ENCODE measurements around the gene UAP1L1. TPM values are rescaled to one million over a fixed set of nuclear protein-coding genes. Genes with fewer than 3 reads are reported as not detected.

Gene UAP1L1
- total and polyA plus RNA-seq, 9 of the 15 experiments (the other 6 are each of a cell fraction or from before 2014, with no cell fraction given): 0.20 to 8.6 (median 3.7) TPM

DNA sequence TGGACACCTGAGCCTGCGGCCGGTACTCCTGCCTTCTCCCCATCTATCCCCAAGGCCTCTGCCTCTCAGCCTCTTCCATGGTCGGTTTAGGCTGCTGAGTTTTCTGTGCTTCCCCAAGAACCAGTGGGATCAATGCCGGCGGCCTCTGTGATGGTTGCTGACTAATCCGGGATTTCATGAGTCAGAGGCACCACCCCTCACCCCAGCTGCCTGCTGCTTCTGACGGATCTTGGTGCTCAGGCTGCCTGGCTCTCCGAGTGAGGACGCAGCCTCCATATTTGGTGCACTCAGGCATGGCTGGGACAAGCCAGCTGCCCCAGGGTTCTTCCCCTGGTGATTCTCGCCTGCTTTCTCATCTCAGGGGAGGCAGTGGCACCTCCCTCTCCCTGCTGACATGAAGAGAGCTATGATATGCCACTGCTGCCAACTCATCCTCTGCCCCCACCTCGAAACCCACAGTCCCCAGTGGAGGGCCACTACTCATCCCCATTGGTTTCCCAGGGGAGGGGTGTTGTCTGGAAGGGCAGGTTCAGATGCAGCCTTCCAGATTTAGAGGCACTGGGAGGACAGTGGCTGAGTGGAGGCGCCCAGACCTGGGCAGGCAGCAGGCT lies 6.2 kb downstream of the UAP1L1 start (continued):
- TF ChIP-seq NCOA4 (IDR thresholded peaks at IDR 0.05; ENCODE audit: partially characterized antibody): no peak
- TF ChIP-seq MXI1 (IDR thresholded peaks at IDR 0.05; ENCODE audit: low read depth, low read length): no peak
- TF ChIP-seq SMAD4 (CRISPR knock-in tag; conservative IDR thresholded peaks at IDR 0.05): no peak
- no peak for TF ChIP-seq TOE1 (IDR thresholded peaks at IDR 0.05; ENCODE audit: borderline replicate concordance)
- TF ChIP-seq TOE1 (CRISPR knock-in tag; IDR thresholded peaks at IDR 0.05; ENCODE audit: borderline replicate concordance, low read depth): no peak
- TF ChIP-seq HDGF (IDR thresholded peaks at IDR 0.05): no peak
- no peak for TF ChIP-seq CSDE1 (IDR thresholded peaks at IDR 0.05)
- TF ChIP-seq TRIM24 (IDR thresholded peaks at IDR 0.05): 0 out of 4 replicates have a peak, but pooled peaks of 1 of the 2 experiments have one; percentile 17
- no peak for TF ChIP-seq ZC3H4 (CRISPR knock-in tag; IDR thresholded peaks at IDR 0.05; ENCODE audit: borderline replicate concordance)
- TF ChIP-seq RBFOX2 (IDR thresholded peaks at IDR 0.05; ENCODE audit: low read depth, low read length): peak; percentile 45; the same call in 1 of the 2 replicates
- TF ChIP-seq NCOA2 (IDR thresholded peaks at IDR 0.05; ENCODE audit: partially characterized antibody in 2 of 2): no peak
- no peak for TF ChIP-seq KAT7 (CRISPR knock-in tag; IDR thresholded peaks at IDR 0.05; ENCODE audit: borderline replicate concordance)
- TF ChIP-seq NR2F6 (CRISPR knock-in tag; IDR thresholded peaks at IDR 0.05): no peak
- TF ChIP-seq PTTG1 (tag; IDR thresholded peaks at IDR 0.05; ENCODE audit: low read depth): no peak
- TF ChIP-seq RCOR1 (IDR thresholded peaks at IDR 0.05; ENCODE audit: borderline replicate concordance in 1 of 2, low read depth in 2 of 2, low read length in 2 of 2): peak in 1 of 2 experiments; percentile 49; a peak in 2 of 4 replicates
- TF ChIP-seq HDAC1 (IDR thresholded peaks at IDR 0.05): peak in 1 of 2 experiments; percentile 30; a peak in 1 of 4 replicates
- no peak for TF ChIP-seq ZNF431 (CRISPR knock-in tag; IDR thresholded peaks at IDR 0.05)
- TF ChIP-seq SNRNP70 (optimal IDR thresholded peaks at IDR 0.05; ENCODE audit: low read depth, low read length): no peak
- TF ChIP-seq KLF10 (CRISPR knock-in tag; IDR thresholded peaks at IDR 0.05): no peak
- no peak for TF ChIP-seq EGR1 (conservative IDR thresholded peaks at IDR 0.05)
- TF ChIP-seq, protein P1, sequence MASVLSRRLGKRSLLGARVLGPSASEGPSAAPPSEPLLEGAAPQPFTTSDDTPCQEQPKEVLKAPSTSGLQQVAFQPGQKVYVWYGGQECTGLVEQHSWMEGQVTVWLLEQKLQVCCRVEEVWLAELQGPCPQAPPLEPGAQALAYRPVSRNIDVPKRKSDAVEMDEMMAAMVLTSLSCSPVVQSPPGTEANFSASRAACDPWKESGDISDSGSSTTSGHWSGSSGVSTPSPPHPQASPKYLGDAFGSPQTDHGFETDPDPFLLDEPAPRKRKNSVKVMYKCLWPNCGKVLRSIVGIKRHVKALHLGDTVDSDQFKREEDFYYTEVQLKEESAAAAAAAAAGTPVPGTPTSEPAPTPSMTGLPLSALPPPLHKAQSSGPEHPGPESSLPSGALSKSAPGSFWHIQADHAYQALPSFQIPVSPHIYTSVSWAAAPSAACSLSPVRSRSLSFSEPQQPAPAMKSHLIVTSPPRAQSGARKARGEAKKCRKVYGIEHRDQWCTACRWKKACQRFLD (CRISPR knock-in tag; IDR thresholded peaks at IDR 0.05): no peak
- 0 out of 2 replicates have a peak, but pooled peaks have one; percentile 29 for TF ChIP-seq MAFF (IDR thresholded peaks at IDR 0.05; ENCODE audit: low read length)
- TF ChIP-seq SMARCE1 (IDR thresholded peaks at IDR 0.05): peak; percentile 60; the same call in 1 of the 2 replicates
- 0 out of 2 replicates have a peak, but pooled peaks have one; percentile 37 for TF ChIP-seq EHMT2 (IDR thresholded peaks at IDR 0.05)
- no peak for TF ChIP-seq CC2D1A (IDR thresholded peaks at IDR 0.05)
- TF ChIP-seq EP400 (IDR thresholded peaks at IDR 0.05): no peak
- no peak for TF ChIP-seq ZNF79 (CRISPR knock-in tag; IDR thresholded peaks at IDR 0.05; ENCODE audit: low read depth)
- no peak for TF ChIP-seq MCM2 (IDR thresholded peaks at IDR 0.05; ENCODE audit: low read depth)
- TF ChIP-seq ARID1B (IDR thresholded peaks at IDR 0.05): peak; percentile 63
- peak; percentile 44 for TF ChIP-seq KDM5B (IDR thresholded peaks at IDR 0.05; ENCODE audit: insufficient replicate concordance, low read depth, low read length)
- TF ChIP-seq ZFP1 (CRISPR knock-in tag; IDR thresholded peaks at IDR 0.05): no peak
- no peak for TF ChIP-seq XRCC5 (IDR thresholded peaks at IDR 0.05; ENCODE audit: low read depth, low read length)

Data from K562 (cell line).